ENCODE data around the gene TFAP2E. TPM values are rescaled to one million over a fixed set of nuclear protein-coding genes. Genes with fewer than 3 reads are reported as not detected.

TFAP2E gene
- total and polyA plus RNA-seq, 7 donors = 0.04 to 0.12 (median 0.06) TPM; not detected in 4

DNA sequence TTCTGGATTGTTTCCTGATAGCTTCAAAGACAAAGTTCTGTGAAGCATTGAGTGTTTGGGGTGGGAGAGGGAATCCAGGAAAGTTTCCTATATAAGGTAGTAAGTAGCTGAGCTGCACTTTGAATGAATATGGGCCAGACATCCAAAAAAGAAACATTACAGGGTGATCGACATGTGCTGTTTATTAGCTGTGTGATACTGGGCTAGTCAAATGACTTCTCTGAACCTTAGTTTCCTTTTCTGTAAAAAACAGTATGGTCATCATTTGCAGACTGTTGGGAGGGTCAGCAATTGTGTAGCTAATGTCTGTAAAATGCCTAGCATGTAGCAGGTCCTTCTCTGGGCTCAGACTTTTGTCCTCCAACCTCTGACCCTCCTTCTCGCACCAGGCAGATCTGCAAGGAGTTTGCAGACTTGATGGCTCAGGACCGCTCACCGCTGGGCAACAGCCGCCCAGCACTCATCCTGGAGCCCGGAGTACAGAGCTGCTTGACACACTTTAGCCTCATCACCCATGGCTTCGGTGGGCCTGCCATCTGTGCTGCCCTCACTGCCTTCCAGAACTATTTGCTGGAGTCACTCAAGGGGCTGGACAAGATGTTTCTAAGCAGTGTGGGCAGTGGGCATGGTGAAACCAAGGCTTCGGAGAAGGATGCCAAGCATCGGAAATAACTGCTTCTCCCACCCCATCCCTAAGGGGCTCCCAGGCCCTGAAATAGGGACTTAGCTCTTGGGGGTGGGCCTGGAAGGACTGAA is 21.1 kb downstream of the TFAP2E start:
- Histone ChIP-seq H3K4me1 (no peaks in the 10 kb centered on the region), H3K9me3 (no peaks in the 10 kb centered on the region), H3K36me3 (ENCODE audit: insufficient read depth in 1 of 2, low read depth in 1 of 2) (no peaks in the 10 kb centered on the region), H3K27ac (no peak overlapping the region), H3K4me3 (no peak overlapping the region), H3K27me3 (ENCODE audit: insufficient read depth in 3 of 3, low read length in 2 of 3) (no peaks in the 10 kb centered on the region)
- DNase-seq (no peak), ATAC-seq (no peak)
- intact Hi-C loops (cut with DNase I) = no loop called here
- TF ChIP-seq, protein P1, sequence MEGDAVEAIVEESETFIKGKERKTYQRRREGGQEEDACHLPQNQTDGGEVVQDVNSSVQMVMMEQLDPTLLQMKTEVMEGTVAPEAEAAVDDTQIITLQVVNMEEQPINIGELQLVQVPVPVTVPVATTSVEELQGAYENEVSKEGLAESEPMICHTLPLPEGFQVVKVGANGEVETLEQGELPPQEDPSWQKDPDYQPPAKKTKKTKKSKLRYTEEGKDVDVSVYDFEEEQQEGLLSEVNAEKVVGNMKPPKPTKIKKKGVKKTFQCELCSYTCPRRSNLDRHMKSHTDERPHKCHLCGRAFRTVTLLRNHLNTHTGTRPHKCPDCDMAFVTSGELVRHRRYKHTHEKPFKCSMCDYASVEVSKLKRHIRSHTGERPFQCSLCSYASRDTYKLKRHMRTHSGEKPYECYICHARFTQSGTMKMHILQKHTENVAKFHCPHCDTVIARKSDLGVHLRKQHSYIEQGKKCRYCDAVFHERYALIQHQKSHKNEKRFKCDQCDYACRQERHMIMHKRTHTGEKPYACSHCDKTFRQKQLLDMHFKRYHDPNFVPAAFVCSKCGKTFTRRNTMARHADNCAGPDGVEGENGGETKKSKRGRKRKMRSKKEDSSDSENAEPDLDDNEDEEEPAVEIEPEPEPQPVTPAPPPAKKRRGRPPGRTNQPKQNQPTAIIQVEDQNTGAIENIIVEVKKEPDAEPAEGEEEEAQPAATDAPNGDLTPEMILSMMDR (IDR thresholded peaks at IDR 0.05) = no peak
- WGBS, 3 donors = 84 to 88% (median 88%) methylated on average over 9 of the region's 9 CpGs

DNA sequence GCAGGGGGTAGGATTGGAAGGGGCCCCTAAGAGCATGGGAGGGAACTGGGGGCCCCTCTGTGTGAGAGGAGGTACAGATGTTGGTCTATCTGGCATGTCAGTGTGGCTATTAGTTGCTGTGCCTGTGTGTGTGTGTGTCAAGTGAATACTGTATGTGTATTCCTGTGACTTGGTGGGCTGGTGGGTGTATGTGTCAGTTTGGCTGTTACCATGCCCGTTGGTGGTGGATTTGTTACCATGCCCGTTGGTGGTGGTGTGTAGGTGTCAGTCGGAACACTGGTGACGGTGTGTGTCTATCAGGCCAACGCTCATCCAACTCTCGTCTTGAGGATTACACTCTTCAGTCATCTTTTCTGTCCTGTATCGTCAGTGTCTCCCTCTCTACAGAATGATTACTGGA is 22.6 kb downstream of the TFAP2E start:
- H3K4me3 ChIP-seq = no peak overlapping the region
- H3K27ac ChIP-seq = no peak overlapping the region
- DNase-seq (no peak), ATAC-seq (peak in 2 of 4 donors; percentile 21 to 23)
- TF ChIP-seq, protein P1 (IDR thresholded peaks at IDR 0.05) = no peak
- WGBS, 3 donors = 88 to 92% (median 91%) methylated on average over 7 of the region's 7 CpGs
- no peaks in the 10 kb centered on the region for H3K4me1 ChIP-seq
- intact Hi-C loops (cut with DNase I) = no loop called here
- H3K36me3 ChIP-seq (ENCODE audit: insufficient read depth in 1 of 2, low read depth in 1 of 2) = peaks cover 4 to 15% of the 10 kb centered on the region in 2 donors
- no peaks in the 10 kb centered on the region for H3K27me3 ChIP-seq (ENCODE audit: insufficient read depth in 3 of 3, low read length in 2 of 3)
- no peaks in the 10 kb centered on the region for H3K9me3 ChIP-seq

DNA sequence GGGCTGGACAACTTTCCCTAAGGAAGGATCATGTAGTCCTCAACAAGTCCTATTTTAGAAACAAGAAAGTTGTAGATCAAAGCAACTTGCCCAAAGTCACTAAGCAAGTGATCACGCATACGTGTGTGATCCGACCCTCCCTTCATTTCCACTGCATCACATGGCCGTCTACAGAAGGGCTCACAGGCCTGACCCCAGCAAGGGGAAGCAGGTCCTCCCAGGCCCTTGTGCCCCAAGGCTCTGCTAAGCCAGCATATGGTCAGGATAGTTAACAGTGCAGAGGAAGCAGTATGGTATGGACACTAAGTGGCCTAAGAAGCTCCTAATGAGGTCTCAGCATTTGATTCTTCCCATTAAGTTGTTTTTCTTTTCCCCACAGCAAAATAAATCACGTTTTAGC is 24.8 kb downstream of the TFAP2E start:
- 83 to 91% (median 90%) methylated on average over 5 of the region's 5 CpGs for WGBS, 3 donors
- H3K27ac ChIP-seq = no peak overlapping the region
- intact Hi-C loops (cut with DNase I) = no loop called here

DNA sequence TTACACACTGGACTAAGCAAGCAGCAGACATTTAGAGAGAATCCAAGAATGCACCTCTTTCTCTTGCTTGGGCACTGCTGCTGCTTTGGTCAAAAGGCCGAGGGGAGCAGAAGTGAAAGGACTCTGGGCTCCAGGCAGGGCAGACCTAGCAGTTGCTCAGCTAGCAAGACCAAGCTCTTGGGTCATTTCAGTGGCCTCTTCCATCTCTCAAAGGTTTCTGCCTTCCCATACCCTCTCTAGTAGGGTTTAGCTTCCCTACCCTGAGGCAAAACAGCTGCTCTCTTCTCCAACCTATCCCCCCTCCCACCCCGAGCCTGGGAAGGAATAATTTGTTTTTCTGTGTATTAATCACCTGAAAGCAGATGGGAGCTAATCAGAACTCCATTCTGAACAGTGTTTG is 25.8 kb downstream of the TFAP2E start:
- ATAC-seq = no peak
- Histone ChIP-seq H3K4me1 (no peaks in the 10 kb centered on the region), H3K27me3 (ENCODE audit: insufficient read depth in 3 of 3, low read length in 2 of 3) (no peaks in the 10 kb centered on the region), H3K4me3 (no peak overlapping the region), H3K36me3 (ENCODE audit: insufficient read depth in 1 of 2, low read depth in 1 of 2) (peaks cover 11 to 47% of the 10 kb centered on the region in 2 donors), H3K9me3 (no peaks in the 10 kb centered on the region), H3K27ac (no peak overlapping the region)
- TF ChIP-seq, protein P1 (IDR thresholded peaks at IDR 0.05) = no peak
- 64 to 70% (median 64%) methylated on average over 2 of the region's 2 CpGs for WGBS, 3 donors
- intact Hi-C loops (cut with DNase I) = no loop called here
- DNase-seq = no peak

More for the DNA sequence above, 24.8 kb downstream of the TFAP2E start:
- TF ChIP-seq, protein P1 (IDR thresholded peaks at IDR 0.05) = no peak
- no peaks in the 10 kb centered on the region for H3K27me3 ChIP-seq (ENCODE audit: insufficient read depth in 3 of 3, low read length in 2 of 3)
- H3K36me3 ChIP-seq (ENCODE audit: insufficient read depth in 1 of 2, low read depth in 1 of 2) = peaks cover 4 to 36% of the 10 kb centered on the region in 2 donors
- no peak overlapping the region for H3K4me3 ChIP-seq
- no peaks in the 10 kb centered on the region for H3K9me3 ChIP-seq
- H3K4me1 ChIP-seq = no peaks in the 10 kb centered on the region
- DNase-seq (no peak), ATAC-seq (no peak)
